ENCODE measurements around the gene TPD52L1.

The TPD52L1 gene

DNA sequence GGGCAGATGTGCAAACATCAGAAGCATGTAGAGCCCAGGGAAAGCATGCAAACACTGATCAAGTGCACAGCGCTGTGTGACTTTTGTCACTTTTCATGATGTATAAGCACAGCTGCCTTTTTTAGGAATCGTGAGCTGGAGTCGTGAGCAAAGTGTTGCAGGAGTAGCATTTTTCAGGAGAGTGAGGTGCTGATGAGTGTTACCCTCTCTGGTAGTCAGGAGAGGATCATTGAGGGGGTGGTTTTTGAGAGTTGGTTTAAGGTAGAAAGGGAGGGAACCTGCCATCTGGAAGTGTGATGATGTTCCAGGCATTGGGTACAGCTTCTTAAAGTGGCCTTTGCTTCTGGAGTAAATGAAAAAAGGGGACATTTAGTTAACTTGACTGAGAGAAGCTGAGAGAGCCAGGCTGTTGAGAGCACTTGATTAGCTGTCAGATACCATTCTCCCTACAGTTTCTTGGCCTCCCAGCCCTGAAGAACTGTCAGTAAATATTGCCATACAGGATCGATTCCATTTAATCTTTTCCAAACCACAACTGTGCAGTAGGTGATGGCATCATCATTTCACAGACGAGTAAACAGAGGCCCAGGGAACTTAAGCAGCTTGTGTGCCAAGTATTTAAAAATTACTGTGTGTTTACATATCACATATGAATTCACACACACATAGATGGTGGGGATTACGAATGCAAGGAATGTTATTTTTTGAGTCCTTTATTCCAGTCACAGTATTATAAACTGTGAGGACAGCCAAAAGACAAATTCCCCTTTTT is 28.9 kb downstream of the TPD52L1 start:
- no peak for DNase-seq (ENCODE audit: low read depth)

DNA sequence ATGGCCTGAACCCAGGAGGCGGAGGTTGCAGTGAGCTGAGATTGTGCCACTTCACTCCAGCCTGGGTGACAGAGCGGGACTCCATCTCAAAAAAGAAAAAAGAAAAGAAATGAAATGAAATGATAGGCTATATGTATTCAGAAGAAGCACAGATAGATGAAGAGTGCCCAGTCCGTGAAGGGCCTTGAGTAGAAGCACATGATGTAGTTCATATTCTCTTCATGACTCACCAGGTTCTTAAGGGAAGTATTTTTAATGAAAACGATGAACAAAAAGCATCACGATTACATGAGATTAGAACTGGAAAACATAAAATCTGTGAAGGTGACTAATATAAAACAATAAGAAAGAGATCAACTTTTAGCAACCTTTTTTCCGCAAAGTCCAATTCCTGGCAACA is 29.8 kb downstream of the TPD52L1 start:
- DNase-seq (ENCODE audit: low read depth) = no peak

DNA sequence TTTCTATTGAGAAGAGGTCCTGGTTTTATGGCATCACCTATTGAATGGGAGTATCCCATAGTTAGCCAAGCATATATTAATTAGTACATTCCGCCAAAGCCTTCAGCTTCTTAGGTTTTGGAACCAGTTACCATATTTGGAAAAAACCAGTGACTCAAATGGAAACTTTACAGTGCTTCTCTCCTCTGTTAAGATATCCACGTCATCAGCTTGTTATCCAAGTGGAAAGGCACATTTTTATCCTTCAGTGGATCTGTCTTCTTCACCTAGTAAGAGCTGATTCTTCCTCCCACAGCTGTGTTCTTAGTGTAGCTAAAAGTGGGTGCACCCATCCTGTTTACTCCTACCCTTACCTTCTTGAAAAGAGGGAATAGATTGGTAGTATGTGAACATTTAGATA is 34.5 kb downstream of the TPD52L1 start:
- DNase-seq (ENCODE audit: low read depth) = peak; percentile 21

DNA sequence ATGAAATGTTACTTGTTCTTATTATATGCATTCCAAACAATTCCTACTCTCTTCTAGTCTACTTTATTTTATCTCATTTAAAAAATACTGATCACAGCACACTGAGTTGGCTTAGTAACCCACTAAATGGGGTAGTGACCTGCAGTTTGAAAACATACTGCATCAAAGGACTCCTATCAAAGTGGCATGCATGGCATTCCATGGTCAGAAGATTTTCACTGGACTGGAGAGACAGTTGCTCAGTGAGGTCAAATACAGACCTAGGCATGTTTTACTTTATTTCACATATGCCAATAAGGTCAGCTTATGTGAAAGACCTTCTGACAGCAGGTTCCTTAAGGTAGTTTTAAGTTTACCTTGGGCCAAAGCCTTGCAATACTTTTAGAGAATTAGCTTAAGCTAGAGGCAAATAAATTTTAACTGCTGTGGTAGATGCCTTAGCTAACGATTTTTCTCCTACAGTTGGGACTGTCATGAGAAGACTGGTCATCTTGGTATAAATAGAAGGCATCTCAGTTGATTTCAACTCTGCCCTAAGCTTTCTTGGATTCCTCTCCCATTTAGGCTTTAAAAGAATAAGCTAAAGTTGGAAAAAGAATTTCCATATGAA is 35.1 kb downstream of the TPD52L1 start:
- DNase-seq (ENCODE audit: low read depth) = no peak

DNA sequence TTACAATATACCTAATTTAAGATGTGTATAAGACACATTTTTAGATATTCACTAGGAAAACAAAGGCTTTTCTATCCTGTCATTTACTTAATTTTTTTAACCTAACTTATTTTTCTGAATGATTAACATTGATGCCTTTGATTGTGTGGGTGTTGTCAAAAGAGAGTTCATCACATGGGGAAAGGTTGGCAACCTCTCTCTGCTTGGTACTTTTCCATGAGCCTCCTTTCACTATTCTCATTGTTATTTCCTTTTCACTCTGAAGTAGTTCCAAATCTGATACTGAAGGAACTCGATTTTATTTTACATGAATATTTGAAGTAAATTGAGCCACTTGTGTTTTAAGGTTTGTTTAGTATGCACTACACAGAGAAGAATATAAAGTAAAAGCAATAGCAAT is 35.9 kb downstream of the TPD52L1 start:
- DNase-seq (ENCODE audit: low read depth) = no peak

DNA sequence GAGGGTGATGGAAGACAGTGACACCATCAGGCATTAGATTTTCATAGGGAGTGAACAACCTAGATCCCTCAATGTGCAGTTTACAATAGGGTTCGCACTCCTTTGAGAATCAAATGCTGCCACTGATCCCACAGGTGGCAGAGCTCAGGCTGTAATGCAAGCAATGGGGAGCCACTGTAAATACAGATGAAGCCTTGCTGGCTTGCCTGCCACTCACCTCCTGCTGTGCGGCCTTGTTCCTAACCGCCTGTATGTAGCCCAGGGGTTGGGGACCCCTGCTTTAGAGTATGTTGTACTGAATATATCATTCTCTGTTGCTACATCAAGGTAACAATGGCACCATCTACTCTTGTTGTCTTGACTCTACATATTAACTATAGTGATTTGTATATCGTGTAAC is 37.1 kb downstream of the TPD52L1 start:
- DNase-seq (ENCODE audit: low read depth) = no peak

DNA sequence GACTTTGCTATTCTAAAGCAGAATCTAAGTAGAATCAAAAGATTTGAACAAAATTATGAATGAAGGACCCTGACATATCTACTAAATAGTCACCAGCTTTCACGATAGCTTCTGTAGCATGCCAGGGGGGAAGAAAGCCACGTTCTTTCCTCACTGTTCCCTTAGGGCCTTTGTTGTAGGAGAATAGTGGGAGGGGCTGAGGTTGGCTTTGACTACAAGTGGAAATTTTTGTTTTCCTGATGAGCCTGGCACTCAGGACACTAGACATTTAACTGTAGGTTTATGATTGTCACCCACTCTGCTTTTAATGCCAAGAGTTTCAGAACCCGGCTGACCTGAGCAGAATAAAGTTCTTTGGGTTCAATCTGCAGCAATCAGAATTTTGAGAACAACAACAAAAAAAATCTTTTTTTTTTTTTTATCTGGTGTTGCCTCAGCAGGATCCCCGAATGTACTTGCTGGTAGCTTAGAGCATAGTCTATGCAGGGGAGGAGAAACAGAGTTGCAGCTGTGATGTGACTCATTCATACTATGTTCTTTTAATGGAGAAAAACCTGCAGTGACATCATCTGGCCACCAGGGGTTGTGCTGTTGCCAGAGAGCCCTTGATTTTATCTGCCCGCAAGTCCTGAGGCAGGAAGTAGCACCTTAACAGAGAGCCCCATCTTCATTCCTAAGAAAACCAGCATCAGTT is 38.5 kb downstream of the TPD52L1 start:
- DNase-seq (ENCODE audit: low read depth) = peak; percentile 77

DNA sequence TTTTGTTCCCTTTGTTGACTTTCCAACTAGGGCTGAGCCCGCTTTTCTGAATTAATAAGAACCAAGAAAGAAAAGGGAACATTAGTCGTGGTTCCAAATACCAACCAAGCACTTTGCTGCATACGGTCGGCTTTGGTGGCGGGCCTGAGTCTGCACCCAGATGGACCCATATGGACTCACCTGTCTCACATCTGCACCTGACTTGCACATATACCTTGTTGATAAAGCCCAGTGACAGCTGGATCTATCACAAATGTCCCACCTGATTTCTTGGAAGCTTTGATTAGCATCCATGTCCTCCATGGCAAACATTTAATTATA is 39.0 kb downstream of the TPD52L1 start:
- no peak for DNase-seq (ENCODE audit: low read depth)

DNA sequence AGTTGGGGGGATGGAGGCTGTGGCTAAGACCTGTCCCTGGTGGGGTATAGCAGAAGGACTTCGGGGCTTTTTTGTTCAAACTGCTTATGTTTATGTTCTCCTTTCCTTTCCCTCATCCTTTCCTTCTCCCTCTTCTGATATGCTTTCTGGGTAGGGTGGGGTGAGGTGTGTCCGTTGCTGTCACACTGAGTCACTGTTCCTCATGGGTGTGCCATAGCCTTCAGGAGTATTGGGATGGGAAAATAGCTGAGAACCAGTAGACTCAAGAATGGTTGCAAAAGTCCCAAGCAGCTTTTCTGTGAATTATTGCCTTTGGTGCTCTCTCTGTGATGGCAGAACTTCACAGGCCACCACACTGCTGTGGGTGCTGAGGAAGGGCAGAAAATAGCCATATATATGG is 39.6 kb downstream of the TPD52L1 start:
- DNase-seq (ENCODE audit: low read depth) = no peak

DNA sequence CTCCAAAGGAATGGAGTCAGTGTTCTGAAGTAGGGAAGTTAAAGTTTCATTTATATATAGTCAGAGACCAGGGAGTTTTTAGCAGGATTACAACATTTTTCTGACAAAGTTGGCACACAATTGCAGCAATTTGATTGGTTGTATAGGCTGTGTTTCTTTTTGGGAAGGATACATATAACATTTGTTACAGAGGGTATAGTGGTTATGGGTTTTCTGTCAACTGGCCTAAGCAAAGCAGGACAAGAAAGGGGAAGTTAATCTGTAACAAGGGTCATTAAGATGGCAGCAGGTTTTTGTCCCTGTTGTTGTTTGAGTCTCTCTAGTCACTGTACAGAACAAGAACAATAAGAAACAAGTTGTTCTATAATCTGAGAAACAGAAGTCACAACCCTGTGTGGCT is 41.4 kb downstream of the TPD52L1 start:
- DNase-seq (ENCODE audit: low read depth) = no peak

DNA sequence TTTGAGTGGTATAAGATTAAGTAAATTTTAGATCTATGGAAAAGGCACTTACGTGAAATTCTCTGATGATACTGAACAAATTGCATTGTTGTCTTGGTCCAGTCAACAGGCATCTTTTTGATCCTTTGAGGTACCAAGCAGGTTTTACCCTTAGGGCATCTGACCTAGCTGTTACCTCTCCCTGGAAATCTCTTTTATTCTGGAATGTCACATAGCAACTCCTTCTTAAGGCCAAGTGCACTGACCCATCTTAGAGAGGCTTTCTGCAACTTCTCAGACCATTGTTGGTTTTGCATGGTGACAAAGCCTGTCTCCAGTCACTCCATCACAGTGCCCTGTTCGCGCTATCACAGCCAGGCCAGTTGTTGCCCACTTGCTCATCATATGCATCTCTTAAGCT is 42.0 kb downstream of the TPD52L1 start:
- no peak for DNase-seq (ENCODE audit: low read depth)

DNA sequence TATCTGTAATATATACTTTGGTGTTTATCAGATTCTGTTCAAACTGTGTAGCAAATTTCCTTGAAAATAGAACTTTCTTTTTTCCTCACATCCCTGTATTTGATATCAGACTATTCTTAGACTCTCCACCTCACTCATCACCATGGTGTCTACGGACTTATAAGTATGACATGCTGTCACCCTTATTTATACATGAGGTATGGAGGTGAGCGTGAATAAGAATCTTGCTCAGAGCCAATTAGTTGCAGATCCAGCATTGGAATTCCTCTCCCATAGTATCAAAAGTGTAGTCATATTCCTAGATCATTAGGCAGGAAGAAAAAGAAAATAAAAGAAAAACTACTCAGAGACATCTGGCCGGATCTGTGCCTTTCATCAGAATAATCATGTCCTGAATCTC is 43.0 kb downstream of the TPD52L1 start:
- DNase-seq (ENCODE audit: low read depth) = no peak

DNA sequence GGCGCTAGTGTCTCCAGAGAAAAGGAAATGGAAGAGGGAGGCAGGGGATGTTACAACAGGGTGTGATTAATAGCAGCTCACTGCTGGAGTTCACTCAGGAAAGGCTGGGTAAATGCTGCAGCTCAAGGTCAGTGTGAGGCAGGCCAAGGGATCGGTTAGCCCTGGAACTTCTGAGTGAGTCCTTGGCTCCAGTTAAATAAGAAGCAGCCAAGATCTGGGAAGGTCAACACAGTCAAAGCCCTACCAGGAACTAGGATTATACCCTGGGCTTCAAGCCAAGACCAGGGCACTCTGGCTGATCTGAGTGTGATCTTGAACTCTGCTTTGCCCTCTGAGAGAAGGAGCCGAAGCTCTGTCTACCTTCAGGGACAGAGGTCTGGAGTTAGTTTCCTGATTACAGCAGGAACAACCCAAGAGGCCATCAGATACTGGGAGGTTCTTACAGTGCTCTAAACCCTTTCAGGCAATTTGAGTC is 44.3 kb downstream of the TPD52L1 start:
- DNase-seq (ENCODE audit: low read depth) = peak; percentile 79

DNA sequence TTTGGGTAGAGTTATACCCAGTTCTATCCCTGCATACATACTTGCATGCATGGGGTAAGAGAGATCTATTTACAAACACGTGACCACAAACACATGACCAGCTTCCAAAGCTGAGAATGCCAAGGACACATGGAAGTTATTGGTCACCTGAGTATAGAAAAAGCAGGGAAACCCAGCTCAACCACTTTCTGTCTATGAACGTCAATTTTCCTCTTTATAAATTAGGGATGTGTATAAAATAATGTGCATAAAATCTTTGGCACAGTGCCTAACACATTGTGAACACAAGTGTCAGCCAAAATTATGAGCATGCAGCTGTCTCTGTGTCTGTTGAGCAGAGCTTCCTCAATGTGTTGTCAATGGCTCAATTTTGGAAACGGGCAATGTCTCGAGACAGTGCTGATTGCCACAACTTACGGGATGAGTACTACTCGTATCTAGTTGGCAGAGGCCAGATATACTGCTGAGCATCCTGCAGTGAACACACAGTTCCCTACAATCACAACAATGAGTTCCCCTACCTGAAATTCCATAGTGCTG is 44.9 kb downstream of the TPD52L1 start:
- no peak for DNase-seq (ENCODE audit: low read depth)

DNA sequence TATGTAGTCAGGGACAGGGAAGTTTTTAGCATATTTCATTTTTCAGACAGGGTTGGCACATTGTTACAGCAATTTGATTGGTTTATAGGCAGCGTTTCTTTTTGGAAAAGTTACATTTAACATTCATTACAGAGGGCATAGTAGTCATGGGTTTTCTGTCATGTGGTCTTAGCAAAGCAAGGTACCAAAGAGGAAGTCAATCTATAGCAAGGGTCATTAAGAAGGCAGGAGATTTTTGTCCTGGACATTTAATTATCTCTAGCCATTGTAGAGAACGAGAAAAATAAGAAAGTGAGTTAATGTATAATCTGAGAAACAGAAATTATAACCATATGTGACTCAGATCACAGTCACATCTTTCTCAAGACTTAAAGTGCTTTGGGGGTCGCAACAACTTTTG is 47.4 kb downstream of the TPD52L1 start:
- DNase-seq (ENCODE audit: low read depth) = no peak

DNA sequence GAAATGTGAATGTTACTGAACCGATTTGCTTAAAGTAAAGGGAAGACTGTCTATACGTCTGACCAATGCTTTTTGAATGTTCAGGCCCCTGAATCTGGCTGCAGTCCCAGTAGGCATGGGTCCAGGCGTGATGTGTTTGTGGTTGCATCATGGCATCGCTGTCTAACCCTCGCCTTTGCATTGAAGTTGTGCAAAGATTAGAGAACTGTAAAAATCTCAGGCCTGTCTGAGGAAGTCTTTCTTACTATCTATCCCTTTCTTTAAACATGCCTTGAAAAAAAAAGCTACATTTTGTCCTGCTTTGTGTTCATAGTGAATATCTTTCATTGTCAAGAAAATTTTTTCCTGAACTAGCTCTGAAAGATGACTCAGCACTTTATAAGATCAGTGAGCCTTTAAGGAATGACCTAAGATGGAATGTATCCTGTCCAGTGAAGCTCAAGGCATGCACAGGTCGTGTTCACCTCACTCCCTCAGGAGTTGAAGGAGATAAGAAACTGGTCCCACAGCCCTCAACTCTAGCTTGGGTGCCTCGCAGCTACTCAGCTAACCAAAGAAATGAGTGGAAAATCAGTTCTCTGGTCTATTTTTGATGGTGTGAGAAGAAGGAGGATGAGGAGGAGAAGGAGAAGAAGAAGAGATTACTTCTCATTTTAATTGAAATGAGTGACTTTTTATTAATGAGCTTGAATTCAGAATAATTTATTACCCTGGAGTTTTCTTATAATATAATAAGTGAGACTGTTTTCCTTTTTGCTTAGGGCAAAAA is 48.6 kb downstream of the TPD52L1 start:
- DNase-seq (ENCODE audit: low read depth) = peak; percentile 83

DNA sequence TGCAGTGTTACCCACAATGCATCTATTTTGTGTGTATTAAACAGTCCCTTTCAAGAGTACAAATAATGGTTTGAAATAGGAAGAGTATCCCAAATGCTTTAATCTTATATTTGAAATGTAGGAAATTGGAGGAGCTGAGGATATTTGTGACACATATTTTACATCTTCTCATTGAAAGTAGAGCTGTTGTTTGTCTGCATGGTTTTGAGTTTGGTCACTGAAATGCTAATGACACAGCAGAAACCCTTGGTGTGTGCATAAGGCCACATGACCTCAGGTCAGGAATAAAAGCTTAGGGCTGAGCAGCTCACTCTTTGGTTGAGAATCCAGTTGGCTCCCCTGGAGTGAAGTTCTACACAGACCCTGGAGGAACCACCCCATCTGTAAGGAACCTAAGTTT is 49.8 kb downstream of the TPD52L1 start:
- DNase-seq (ENCODE audit: low read depth) = no peak

DNA sequence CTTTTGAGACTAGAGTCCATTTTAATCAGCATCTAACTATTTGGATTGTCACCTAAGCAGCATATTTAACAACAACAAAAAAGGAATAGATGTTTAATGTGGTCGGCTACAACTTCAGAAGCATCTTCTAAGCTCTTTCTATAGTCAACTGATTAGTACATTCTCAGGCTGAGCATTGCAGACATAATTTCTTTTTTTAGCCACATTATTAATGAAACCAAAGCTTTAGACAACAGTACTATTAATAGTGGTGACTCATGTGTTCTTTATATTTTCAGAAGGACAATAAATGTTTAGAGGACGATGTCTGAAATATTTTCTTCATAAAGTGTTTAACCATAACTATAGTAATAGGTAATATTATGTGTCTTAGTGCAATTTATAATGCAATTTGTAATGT is 52.4 kb downstream of the TPD52L1 start:
- no peak for DNase-seq (ENCODE audit: low read depth)

DNA sequence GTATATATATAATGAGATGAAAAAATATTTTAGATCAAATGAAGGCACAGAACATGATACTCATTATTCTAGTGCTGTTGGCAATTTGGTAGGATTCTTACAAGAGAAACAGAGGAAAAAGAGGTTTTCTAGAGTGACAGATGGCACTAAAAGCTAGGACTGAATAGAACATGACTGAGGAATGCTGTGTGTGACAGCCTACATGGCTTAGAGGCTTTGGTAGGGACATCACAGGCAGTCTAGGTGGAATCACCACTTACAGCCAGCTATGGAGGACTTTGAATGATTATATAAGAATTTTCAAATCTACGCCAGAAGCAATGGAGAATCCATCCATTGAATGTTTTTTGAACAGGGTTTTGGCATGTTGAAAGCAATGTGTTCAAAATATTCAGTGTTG is 52.8 kb downstream of the TPD52L1 start:
- no peak for DNase-seq (ENCODE audit: low read depth)

DNA sequence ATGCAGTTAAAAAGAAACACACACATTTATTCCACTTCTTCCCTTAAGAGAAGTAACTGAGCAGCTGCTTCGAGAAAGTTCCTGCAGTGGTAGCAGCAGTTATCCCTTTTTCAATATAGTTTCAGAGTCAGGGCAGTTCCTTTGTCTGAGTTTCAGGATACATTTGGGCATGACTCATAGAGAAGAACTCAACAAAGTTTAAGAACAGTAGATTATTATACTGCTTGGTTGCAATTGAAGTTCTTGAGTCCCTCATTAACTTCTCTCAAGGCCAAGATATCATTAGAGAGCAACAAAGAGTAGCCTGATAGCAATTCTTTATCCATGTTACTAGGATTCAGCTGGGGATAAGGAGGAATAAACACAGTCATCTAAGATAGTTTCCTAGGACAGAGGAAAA is 54.4 kb downstream of the TPD52L1 start:
- no peak for DNase-seq (ENCODE audit: low read depth)

DNA sequence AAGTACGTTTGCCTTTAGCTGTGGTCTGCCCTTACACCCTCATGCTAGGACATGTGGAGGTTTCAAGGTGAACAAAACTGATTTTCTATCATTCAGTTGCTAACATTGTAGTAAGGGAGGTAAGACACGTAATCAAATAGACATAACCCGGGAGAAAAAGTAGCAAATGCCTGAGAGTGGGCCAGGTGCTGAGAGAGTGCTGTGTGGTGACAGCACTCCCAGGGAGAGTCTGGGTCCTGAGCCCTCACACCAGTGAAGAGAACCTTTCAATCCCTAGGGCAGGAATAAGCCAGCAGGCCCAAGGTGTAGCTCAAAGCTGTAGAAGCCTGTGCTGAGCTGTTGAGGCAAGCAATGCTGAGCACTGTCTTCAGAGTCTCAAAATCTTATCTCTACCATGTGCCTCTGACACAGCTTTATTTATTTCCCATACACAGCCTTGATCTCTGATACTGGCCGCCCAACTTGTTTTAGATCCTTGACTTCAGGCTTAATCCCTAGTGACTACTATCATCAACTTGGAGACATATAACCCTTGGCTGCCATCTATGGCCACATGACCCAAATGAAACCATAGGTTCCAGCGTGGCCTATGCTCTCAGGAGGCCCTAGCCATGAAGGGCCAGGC is 55.2 kb downstream of the TPD52L1 start:
- no peak for DNase-seq (ENCODE audit: low read depth)

DNA sequence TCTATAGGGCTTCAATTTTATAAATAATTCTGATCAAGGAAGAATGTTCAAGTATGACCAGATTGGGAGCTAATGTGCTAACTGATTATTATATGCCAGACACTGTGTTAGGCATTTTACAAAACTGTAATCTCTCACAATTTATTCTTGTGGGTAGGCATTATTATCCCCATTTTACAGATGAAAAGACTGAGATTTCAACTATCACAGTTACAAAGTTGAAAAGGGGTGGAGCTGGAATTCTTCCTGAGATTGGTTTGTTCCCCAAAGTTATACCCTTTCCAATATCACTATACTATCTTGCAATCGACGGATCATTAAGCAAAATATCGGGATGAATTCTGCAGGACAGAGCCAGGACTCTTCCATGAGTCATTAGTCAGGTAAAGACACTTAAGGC is 57.1 kb downstream of the TPD52L1 start:
- DNase-seq (ENCODE audit: low read depth) = no peak
